Measurements from ENCODE around the gene FAM107B. TPM values are rescaled to one million over a fixed set of nuclear protein-coding genes. Genes with fewer than 3 reads are reported as not detected.

FAM107B gene
- total and polyA plus RNA-seq, 2 of the 13 experiments (the other 11 are each of a cell fraction or from before 2014, with no cell fraction given): 15.7 to 24.8 TPM

- Histone ChIP-seq H2AFZ (ENCODE audit: low read length) (no peak overlapping the region), H3K79me2 (ENCODE audit: insufficient read depth, low read length) (no peaks in the 10 kb centered on the region), H3K4me3 (replicated peaks in 1 of 3; ENCODE audit: insufficient read depth in 1 of 3, low read depth in 2 of 3, low read length in 3 of 3) (no peak overlapping the region), H3K27ac (ENCODE audit: extremely low read length, insufficient read depth, low read length) (no peak overlapping the region), H3K9me3 (ENCODE audit: low read length) (no peaks in the 10 kb centered on the region), H3K4me2 (ENCODE audit: low read depth, low read length) (no peak overlapping the region), H3K4me1 (ENCODE audit: insufficient read depth, low read length) (no peaks in the 10 kb centered on the region), H4K20me1 (ENCODE audit: insufficient read depth, low read length) (no peaks in the 10 kb centered on the region), H3K36me3 (replicated peaks in 1 of 2; ENCODE audit: control insufficient read depth in 1 of 2, insufficient read depth in 2 of 2, low read length in 2 of 2) (no peaks in the 10 kb centered on the region), H3K9ac (ENCODE audit: insufficient read depth, low read depth, low read length) (no peak overlapping the region), H3K27me3 (ENCODE audit: control insufficient read depth in 1 of 2, insufficient read depth in 2 of 2, low read length in 2 of 2) (peaks cover 2 to 3% of the 10 kb centered on the region in 2 experiments; a peak in 1 of 5 replicates)
- ChIA-PET POLR2A (no interaction called here), CTCF (ENCODE audit: low intra/inter-chr PET ratio, low total read pairs) (no interaction called here)
- no peak for DNase-seq (ENCODE audit: low spot score)
- intact Hi-C loops (cut with micrococcal nuclease; ENCODE audit: unreplicated experiment): no loop called here
- no peak for FAIRE-seq
- no peak for ATAC-seq
- 29% methylated on average over 4 of the region's 4 CpGs for WGBS (ENCODE audit: low lambda C conversion rate)
- TF ChIP-seq SP140L (CRISPR knock-in tag; IDR thresholded peaks at IDR 0.05; ENCODE audit: borderline replicate concordance): no peak
- TF ChIP-seq ZNF326 (CRISPR knock-in tag; IDR thresholded peaks at IDR 0.05; ENCODE audit: borderline replicate concordance): no peak
- no peak for TF ChIP-seq CENPT (CRISPR knock-in tag; IDR thresholded peaks at IDR 0.05; ENCODE audit: low read depth)
- BruUV-seq (replicated peaks): no TSS peak
- in situ Hi-C loops (cut with HindIII; ENCODE audit: extremely low pct_ligation_motif_present, low pct_unique_long_range_greater_than_20kb): no loop called here
Observed at GRCh38 chr10:14736600-14737081, 38.1 kb downstream of the FAM107B start.

- Histone ChIP-seq H4K20me1 (ENCODE audit: insufficient read depth, low read length) (no peaks in the 10 kb centered on the region), H3K4me3 (replicated peaks in 1 of 3; ENCODE audit: insufficient read depth in 1 of 3, low read depth in 2 of 3, low read length in 3 of 3) (no peak overlapping the region), H3K36me3 (replicated peaks in 1 of 2; ENCODE audit: control insufficient read depth in 1 of 2, insufficient read depth in 2 of 2, low read length in 2 of 2) (no peaks in the 10 kb centered on the region), H3K4me2 (ENCODE audit: low read depth, low read length) (no peak overlapping the region), H3K9ac (ENCODE audit: insufficient read depth, low read depth, low read length) (no peak overlapping the region), H3K4me1 (ENCODE audit: insufficient read depth, low read length) (no peaks in the 10 kb centered on the region), H3K27ac (ENCODE audit: extremely low read length, insufficient read depth, low read length) (no peak overlapping the region), H3K27me3 (ENCODE audit: control insufficient read depth in 1 of 2, insufficient read depth in 2 of 2, low read length in 2 of 2) (peaks cover 1 to 2% of the 10 kb centered on the region in 2 experiments; a peak in 1 of 5 replicates), H3K9me3 (ENCODE audit: low read length) (no peaks in the 10 kb centered on the region), H3K79me2 (ENCODE audit: insufficient read depth, low read length) (no peaks in the 10 kb centered on the region), H2AFZ (ENCODE audit: low read length) (no peak overlapping the region)
- FAIRE-seq (no peak), ATAC-seq (no peak), DNase-seq (ENCODE audit: low spot score) (no peak)
- in situ Hi-C loops (cut with HindIII; ENCODE audit: extremely low pct_ligation_motif_present, low pct_unique_long_range_greater_than_20kb) (no loop called here), intact Hi-C loops (cut with micrococcal nuclease; ENCODE audit: unreplicated experiment) (no loop called here)
- WGBS (ENCODE audit: low lambda C conversion rate): 58% methylated on average over 2 of the region's 2 CpGs
- no peak for TF ChIP-seq TCF12 (IDR thresholded peaks at IDR 0.05)
- no peak for TF ChIP-seq TCF12 (CRISPR knock-in tag; IDR thresholded peaks at IDR 0.05)
- no peak for TF ChIP-seq ZNF747 (CRISPR knock-in tag; IDR thresholded peaks at IDR 0.05; ENCODE audit: borderline replicate concordance)
- no peak for TF ChIP-seq ZNF44 (CRISPR knock-in tag; IDR thresholded peaks at IDR 0.05)
- TF ChIP-seq RBM39 (IDR thresholded peaks at IDR 0.05; ENCODE audit: low read depth, low read length, poor library complexity, severe bottlenecking): no peak
- no peak for TF ChIP-seq STAT5B (CRISPR knock-in tag; IDR thresholded peaks at IDR 0.05)
- no peak for TF ChIP-seq ZNF3 (CRISPR knock-in tag; IDR thresholded peaks at IDR 0.05)
- TF ChIP-seq ZNF253 (CRISPR knock-in tag; IDR thresholded peaks at IDR 0.05; ENCODE audit: borderline replicate concordance): no peak
- TF ChIP-seq ZNF615 (CRISPR knock-in tag; IDR thresholded peaks at IDR 0.05; ENCODE audit: borderline replicate concordance): no peak
- TF ChIP-seq PRDM10 (CRISPR knock-in tag; IDR thresholded peaks at IDR 0.05; ENCODE audit: low read depth): no peak
- no TSS peak for BruUV-seq (replicated peaks)
- ChIA-PET CTCF (ENCODE audit: low intra/inter-chr PET ratio, low total read pairs) (no interaction called here), POLR2A (no interaction called here)
Observed at GRCh38 chr10:14736043-14736442, 38.7 kb downstream of the FAM107B start.
